Natural killer cell (primary cell): ENCODE results near the gene SLC35F4. TPM values are rescaled to one million over a fixed set of nuclear protein-coding genes. Genes with fewer than 3 reads are reported as not detected.
"Not testable (repeated sequence)": the region's sequence is repeated elsewhere in the genome, so short reads cannot be mapped to it uniquely, and the experiment has no call there.

Source experiments
- ATAC-seq, 3 donors: fragments of 150-1000 bp in 2 of 3; fragments of 200-7000 bp in 1 of 3; cut with Tn5 transposase; 1 replicate in 1 of 3; 2 replicates in 2 of 3; pipeline ENCODE4 v1.10.0; 2021; ENCODE audit warnings: mild to moderate bottlenecking in 2 of 3, moderate library complexity in 2 of 3
- DNase-seq, 2 donors: peaks; one replicate each; pipeline versions ENCODE4 v3.0.0 to v3.0.0-alpha.2; 2013 to 2021; ENCODE audit warnings: mixed read lengths in 1 of 2
- H3K27ac ChIP-seq: one replicate; pipeline ENCODE4 v1.5.1; 2013; ENCODE audit warnings: mild to moderate bottlenecking, low read length
- H3K27me3 ChIP-seq: one replicate; pipeline ENCODE4 v1.6.1; 2013; ENCODE audit warnings: low read length; ENCODE audit not compliant: control insufficient read depth, insufficient read depth
- H3K36me3 ChIP-seq: one replicate; pipeline ENCODE4 v1.6.1; 2013; ENCODE audit warnings: low read length; ENCODE audit not compliant: control insufficient read depth, insufficient read depth
- H3K4me1 ChIP-seq: one replicate; pipeline ENCODE4 v1.6.1; 2013; ENCODE audit warnings: low read length; ENCODE audit not compliant: control insufficient read depth, insufficient read depth
- H3K4me3 ChIP-seq: one replicate; pipeline ENCODE4 v1.5.1; 2013; ENCODE audit warnings: low read length
- H3K9me3 ChIP-seq: one replicate; pipeline ENCODE4 v1.6.1; 2013; ENCODE audit warnings: low read length; ENCODE audit not compliant: control insufficient read depth, insufficient read depth
- H3K27ac Mint-ChIP-seq, 2 donors: one replicate each; pipeline ENCODE4 v1.8.0; 2022; ENCODE audit warnings: mild to moderate bottlenecking in 2 of 2, mixed read lengths in 2 of 2, moderate library complexity in 1 of 2
- H3K27me3 Mint-ChIP-seq, 2 donors: one replicate each; pipeline ENCODE4 v1.8.0; 2022; ENCODE audit warnings: low read depth in 2 of 2, mixed read lengths in 2 of 2
- H3K36me3 Mint-ChIP-seq: one replicate; pipeline ENCODE4 v1.8.0; 2022; ENCODE audit warnings: mixed read lengths
- H3K4me1 Mint-ChIP-seq, 2 donors: one replicate each; pipeline ENCODE4 v1.8.0; 2022; ENCODE audit warnings: mixed read lengths in 2 of 2
- H3K4me3 Mint-ChIP-seq: one replicate; pipeline ENCODE4 v1.8.0; 2022; ENCODE audit warnings: mild to moderate bottlenecking, moderate library complexity, mixed read lengths
- H3K9me3 Mint-ChIP-seq, 2 donors: one replicate each; pipeline ENCODE4 v1.8.0; 2022; ENCODE audit warnings: mixed read lengths in 2 of 2
- WGBS: methylation state at CpG from one replicate; pipeline ENCODE4 v1.1.7; 2013; ENCODE audit warnings: missing lambda C conversion rate; ENCODE audit not compliant: insufficient coverage; 5-methylcytosine and 5-hydroxymethylcytosine counted together
- intact Hi-C: fragments of 100-400 bp; cut with micrococcal nuclease; formaldehyde crosslinking; loops from one replicate; pipeline ENCODE4 v1.14.2; 2022
- total RNA-seq, 4 donors: library from RNA; stranded (reverse); fragments of 120-200 nt in 1 of 4; gene quantifications; one replicate each; pipeline versions ENCODE4 v1.2.3 to v1.2.4, GENCODE V29; 2013 to 2022
- TF ChIP-seq, protein P1 (sequence below): fragments of 200-600 bp; IDR thresholded peaks from one replicate; pipeline ENCODE4 v1.8.0; 2022; ENCODE audit warnings: antibody characterized with exemption

SLC35F4 gene
- total RNA-seq, 3 donors from 2014 or later (not counting 1 experiment from before 2014, with no cell fraction given), result not detected

DNA sequence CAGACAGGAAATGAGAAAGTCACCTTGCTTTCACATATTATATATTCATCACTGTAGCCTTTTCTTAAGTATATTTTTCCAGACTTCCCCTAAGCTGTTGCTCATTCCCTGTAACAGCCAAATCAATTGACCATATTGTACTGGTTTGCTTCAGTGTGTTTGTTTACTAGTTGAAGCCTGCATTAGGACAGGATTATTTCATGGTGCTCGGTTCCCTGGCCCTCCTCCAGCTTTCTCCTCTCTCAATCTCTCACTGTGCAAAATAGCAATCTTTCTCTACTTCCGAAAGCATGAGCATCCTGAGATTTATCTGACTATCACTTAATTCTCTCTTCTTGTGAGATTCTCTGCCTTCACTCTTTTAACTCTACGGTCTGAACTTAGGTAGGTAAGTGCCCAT lies 2.4 kb downstream of the SLC35F4 start:
- DNase-seq (no peak), ATAC-seq (no peak)
- TF ChIP-seq, protein P1, sequence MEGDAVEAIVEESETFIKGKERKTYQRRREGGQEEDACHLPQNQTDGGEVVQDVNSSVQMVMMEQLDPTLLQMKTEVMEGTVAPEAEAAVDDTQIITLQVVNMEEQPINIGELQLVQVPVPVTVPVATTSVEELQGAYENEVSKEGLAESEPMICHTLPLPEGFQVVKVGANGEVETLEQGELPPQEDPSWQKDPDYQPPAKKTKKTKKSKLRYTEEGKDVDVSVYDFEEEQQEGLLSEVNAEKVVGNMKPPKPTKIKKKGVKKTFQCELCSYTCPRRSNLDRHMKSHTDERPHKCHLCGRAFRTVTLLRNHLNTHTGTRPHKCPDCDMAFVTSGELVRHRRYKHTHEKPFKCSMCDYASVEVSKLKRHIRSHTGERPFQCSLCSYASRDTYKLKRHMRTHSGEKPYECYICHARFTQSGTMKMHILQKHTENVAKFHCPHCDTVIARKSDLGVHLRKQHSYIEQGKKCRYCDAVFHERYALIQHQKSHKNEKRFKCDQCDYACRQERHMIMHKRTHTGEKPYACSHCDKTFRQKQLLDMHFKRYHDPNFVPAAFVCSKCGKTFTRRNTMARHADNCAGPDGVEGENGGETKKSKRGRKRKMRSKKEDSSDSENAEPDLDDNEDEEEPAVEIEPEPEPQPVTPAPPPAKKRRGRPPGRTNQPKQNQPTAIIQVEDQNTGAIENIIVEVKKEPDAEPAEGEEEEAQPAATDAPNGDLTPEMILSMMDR, result no peak
- H3K27me3 ChIP-seq, result peaks cover 10% of the 10 kb centered on the region
- peaks cover 11 to 15% of the 10 kb centered on the region in 2 donors for H3K27me3 Mint-ChIP-seq
- H3K4me1 Mint-ChIP-seq, result no peaks in the 10 kb centered on the region
- no peak overlapping the region for H3K4me3 ChIP-seq
- intact Hi-C loops, result no loop called here
- no peak overlapping the region for H3K27ac ChIP-seq
- peaks cover 0 to 2% of the 10 kb centered on the region in 2 donors for H3K9me3 Mint-ChIP-seq
- WGBS, result 72% methylated on average over 3 of the region's 3 CpGs
- H3K4me3 Mint-ChIP-seq, result no peak overlapping the region
- no peaks in the 10 kb centered on the region for H3K36me3 Mint-ChIP-seq
- H3K4me1 ChIP-seq, result no peaks in the 10 kb centered on the region
- no peaks in the 10 kb centered on the region for H3K36me3 ChIP-seq
- H3K27ac Mint-ChIP-seq, result no peak overlapping the region
- H3K9me3 ChIP-seq, result no peaks in the 10 kb centered on the region

DNA sequence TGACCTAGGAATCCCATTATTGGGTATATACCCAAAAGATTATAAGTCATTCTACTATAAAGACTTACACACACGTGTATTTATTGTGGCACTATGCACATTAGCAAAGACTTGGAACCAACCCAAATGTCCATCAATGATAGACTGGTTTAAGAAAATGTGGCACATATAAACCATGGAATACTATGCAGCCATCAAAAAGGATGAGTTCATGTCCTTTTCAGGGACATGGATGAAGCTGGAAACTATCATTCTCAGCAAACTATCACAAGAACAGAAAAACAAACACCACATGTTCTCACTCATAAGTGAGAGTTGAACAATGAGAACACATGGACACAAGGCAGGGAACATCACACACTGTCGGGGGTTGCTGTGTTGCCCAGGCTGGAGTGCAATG lies 10.2 kb downstream of the SLC35F4 start:
- H3K27me3 Mint-ChIP-seq, H3K27ac ChIP-seq, H3K27me3 ChIP-seq, H3K36me3 ChIP-seq, DNase-seq, H3K36me3 Mint-ChIP-seq, H3K4me1 ChIP-seq, H3K4me3 ChIP-seq, ATAC-seq, H3K4me1 Mint-ChIP-seq, H3K9me3 ChIP-seq, H3K27ac Mint-ChIP-seq, intact Hi-C loops, H3K4me3 Mint-ChIP-seq, H3K9me3 Mint-ChIP-seq: not testable (repeated sequence)
- WGBS, result 87% methylated on average over 2 of the region's 2 CpGs

DNA sequence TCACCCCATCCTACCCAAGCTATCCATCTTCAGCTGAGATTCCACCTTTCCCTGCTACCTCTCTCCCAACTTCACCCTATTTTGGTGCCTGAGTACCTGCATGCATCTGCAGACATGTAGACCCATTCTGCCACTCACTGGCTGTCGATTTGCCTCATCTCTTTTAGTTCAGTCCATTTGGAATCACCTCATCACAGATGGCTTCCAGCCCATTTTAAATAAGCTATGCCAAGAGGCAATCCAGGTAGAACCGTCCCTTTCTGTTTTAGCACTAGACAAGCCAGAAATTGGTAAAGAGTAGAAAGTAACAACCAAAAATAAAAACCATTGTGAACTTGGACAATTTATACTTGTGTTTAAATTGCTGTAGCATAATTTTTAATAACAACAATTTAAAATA lies 11.3 kb downstream of the SLC35F4 start:
- 74% methylated on average over 2 of the region's 2 CpGs for WGBS
- no peaks in the 10 kb centered on the region for H3K4me1 Mint-ChIP-seq
- DNase-seq, result no peak
- H3K36me3 ChIP-seq, result no peaks in the 10 kb centered on the region
- ATAC-seq, result no peak
- H3K4me3 Mint-ChIP-seq, result no peak overlapping the region
- H3K4me3 ChIP-seq, result no peak overlapping the region
- peaks cover 5 to 7% of the 10 kb centered on the region in 2 donors for H3K9me3 Mint-ChIP-seq
- intact Hi-C loops, result no loop called here
- H3K27me3 Mint-ChIP-seq, result no peaks in the 10 kb centered on the region
- no peaks in the 10 kb centered on the region for H3K36me3 Mint-ChIP-seq
- H3K27ac Mint-ChIP-seq, result no peak overlapping the region
- no peaks in the 10 kb centered on the region for H3K27me3 ChIP-seq
- H3K27ac ChIP-seq, result no peak overlapping the region
- H3K9me3 ChIP-seq, result no peaks in the 10 kb centered on the region
- TF ChIP-seq, protein P1, result no peak
- no peaks in the 10 kb centered on the region for H3K4me1 ChIP-seq

DNA sequence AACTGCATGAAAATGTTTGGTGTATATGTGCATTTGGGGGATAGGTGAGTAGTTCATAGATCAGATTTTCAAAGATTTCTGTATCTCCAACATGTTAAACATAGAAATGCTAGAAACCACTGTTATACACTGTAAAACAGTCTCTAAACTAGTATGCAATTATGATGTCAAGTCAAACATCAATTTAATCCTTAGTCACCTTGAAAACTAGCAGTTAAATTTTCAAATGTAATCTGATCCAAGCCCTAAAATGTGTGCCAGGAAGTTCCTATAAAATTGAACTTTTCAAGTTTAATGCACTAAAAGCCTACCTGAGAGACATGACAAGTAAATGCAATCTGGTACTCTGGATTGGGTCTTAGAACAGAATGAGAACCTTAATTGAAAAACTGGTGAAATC lies 14.5 kb downstream of the SLC35F4 start:
- ATAC-seq, result no peak
- Histone ChIP-seq H3K9me3 (no peaks in the 10 kb centered on the region), H3K27me3 (no peaks in the 10 kb centered on the region), H3K4me3 (no peak overlapping the region), H3K4me1 (no peaks in the 10 kb centered on the region), H3K27ac (no peak overlapping the region), H3K36me3 (no peaks in the 10 kb centered on the region)
- H3K9me3 Mint-ChIP-seq, result peaks cover 5 to 7% of the 10 kb centered on the region in 2 donors
- TF ChIP-seq, protein P1, result no peak
- no peaks in the 10 kb centered on the region for H3K36me3 Mint-ChIP-seq
- H3K4me3 Mint-ChIP-seq, result no peak overlapping the region
- H3K27me3 Mint-ChIP-seq, result no peaks in the 10 kb centered on the region
- intact Hi-C loops, result no loop called here
- no peaks in the 10 kb centered on the region for H3K4me1 Mint-ChIP-seq
- no peak for DNase-seq
- no peak overlapping the region for H3K27ac Mint-ChIP-seq
